ENCODE measurements around the gene MMP19. TPM values are rescaled to one million over a fixed set of nuclear protein-coding genes. Genes with fewer than 3 reads are reported as not detected.

The MMP19 gene
- total and polyA plus RNA-seq, 2 of the 4 experiments (the other 2 are of a cell fraction) = 9.9 to 34.7 TPM

DNA sequence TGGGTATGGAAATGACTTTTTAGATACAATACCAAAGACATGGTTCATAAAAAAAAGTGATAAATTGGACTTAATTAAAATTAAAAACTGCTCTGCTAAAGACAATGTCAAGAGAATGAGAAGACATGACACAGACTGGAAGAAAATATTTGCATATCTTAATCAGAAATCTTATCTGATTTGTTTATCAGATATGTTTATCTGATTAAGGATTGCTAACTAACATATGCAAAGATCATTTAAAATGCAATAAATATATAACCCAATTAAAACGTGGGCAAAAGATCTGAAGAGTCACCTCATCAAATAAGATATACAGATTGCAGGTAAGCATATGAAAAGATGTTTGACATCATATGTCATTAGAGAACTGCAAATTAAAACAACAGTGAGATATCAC lies 10.0 kb upstream of the MMP19 start:
- BruUV-seq (replicated peaks) = no TSS peak
- CTCF ChIA-PET = interaction anchor here (0.7 kb wide), 2 partner anchors 106 to 134 kb away, joined by 3 read pairs; no protein-coding TSS in a partner anchor

More for the DNA sequence above, 10.0 kb upstream of the MMP19 start:
- no CpG with 5 or more reads among the region's 1 CpG for WGBS, 2 experiments (ENCODE audit: extremely low coverage in 2 of 2, insufficient read length in 1 of 2)
- in situ Hi-C loops (cut with MboI; ENCODE audit: low sequenced_read_pairs) = no loop called here
- Histone ChIP-seq H2AFZ (replicated peaks; ENCODE audit: low read length, poor library complexity) (no peak overlapping the region), H3K9me3 (ENCODE audit: control insufficient read depth, insufficient read depth, low read length) (no peaks in the 10 kb centered on the region), H3K27ac (ENCODE audit: insufficient read depth, low read length) (no peak overlapping the region), H3K9ac (ENCODE audit: low read depth, low read length) (no peak overlapping the region), H3K27me3 (ENCODE audit: control insufficient read depth, insufficient read depth, low read length) (no peaks in the 10 kb centered on the region), H3K4ac (ENCODE audit: low read depth, low read length) (no peak overlapping the region), H3K14ac (replicated peaks; ENCODE audit: low read depth, low read length) (no peak overlapping the region), H4K8ac (ENCODE audit: low read depth in 2 of 2, low read length in 2 of 2) (no peak overlapping the region), H3K23ac (ENCODE audit: low read depth, low read length) (no peak overlapping the region), H3K56ac (ENCODE audit: extremely low read depth, insufficient read depth, low read length) (no peak overlapping the region), H2BK120ac (ENCODE audit: low read depth, low read length) (no peak overlapping the region), H3K4me1 (ENCODE audit: control insufficient read depth, insufficient read depth, low read length) (peaks cover 2% of the 10 kb centered on the region), H3K18ac (ENCODE audit: low read depth, low read length) (no peak overlapping the region), H3K4me3 (ENCODE audit: insufficient read depth, low read depth, low read length) (no peak overlapping the region), H3K36me3 (ENCODE audit: control insufficient read depth, insufficient read depth, low read length) (no peaks in the 10 kb centered on the region), H4K91ac (ENCODE audit: insufficient read depth, low read depth, low read length) (no peak overlapping the region), H4K5ac (ENCODE audit: low read depth, low read length) (no peak overlapping the region), H2AK9ac (replicated peaks; ENCODE audit: low read depth, low read length, poor library complexity) (no peak overlapping the region), H2BK5ac (ENCODE audit: low read depth, low read length, poor library complexity, severe bottlenecking) (no peak overlapping the region), H3K9me1 (ENCODE audit: insufficient read depth, low read length) (peaks cover 8% of the 10 kb centered on the region; the same call in 1 of the 2 replicates), H3K79me1 (ENCODE audit: low read depth in 1 of 2, low read length in 2 of 2) (peaks cover 4% of the 10 kb centered on the region in 2 experiments), H2AK5ac (ENCODE audit: low read depth, low read length) (no peak overlapping the region), H2BK15ac (ENCODE audit: low read depth, low read length) (no peak overlapping the region), H4K20me1 (ENCODE audit: insufficient read depth, low read length) (no peaks in the 10 kb centered on the region), H3K4me2 (ENCODE audit: low read depth, low read length) (no peak overlapping the region), H2BK20ac (ENCODE audit: low read depth, low read length) (no peak overlapping the region)
- POLR2A ChIA-PET (ENCODE audit: unreplicated experiment) = no interaction called here
- dilution Hi-C loops (cut with HindIII; ENCODE audit: low sequenced_read_pairs, unreplicated experiment) = no loop called here
- ATAC-seq (ENCODE audit: low read depth) = no peak
- intact Hi-C loops (cut with micrococcal nuclease) = loop anchor here (5.0 kb wide), 2 partner anchors 35 to 60 kb away; no protein-coding TSS in a partner anchor
- TF ChIP-seq NFE2L2 (IDR thresholded peaks at IDR 0.05; ENCODE audit: low read depth, low read length) (no peak), RCOR1 (IDR thresholded peaks at IDR 0.05; ENCODE audit: insufficient replicate concordance, low read length) (no peak), POLR2A (IDR thresholded peaks at IDR 0.05; ENCODE audit: low read depth, low read length) (no peak)
- DNase-seq = no peak
